ENCODE measurements around the gene ZRANB3. TPM values are rescaled to one million over a fixed set of nuclear protein-coding genes. Genes with fewer than 3 reads are reported as not detected.
"Not testable (repeated sequence)": the region's sequence is repeated elsewhere in the genome, so short reads cannot be mapped to it uniquely, and the experiment has no call there.

ZRANB3 gene
- total RNA-seq, 2 experiments from 2014 or later, result 11.8 to 12.7 TPM

- DNase-seq, result no peak
- Mint-ChIP-seq H3K27me3 (ENCODE audit: low read depth) (no peaks in the 10 kb centered on the region), H3K36me3 (ENCODE audit: low read depth) (no peaks in the 10 kb centered on the region), H3K4me3 (no peak overlapping the region), H3K4me1 (ENCODE audit: low read depth) (no peaks in the 10 kb centered on the region), H3K9me3 (ENCODE audit: insufficient read depth) (no peaks in the 10 kb centered on the region), H3K27ac (no peak overlapping the region)
- CTCF ChIA-PET, result interaction anchor here (0.9 kb wide), 1 partner anchor 235 kb away, joined by 4 read pairs; no protein-coding TSS in a partner anchor
- POLR2A ChIA-PET, result interaction anchor here (0.6 kb wide), 1 partner anchor 163 kb away, joined by 7 read pairs; no protein-coding TSS in a partner anchor
- ATAC-seq, result no peak
These were observed 55.9 kb downstream of the ZRANB3 start for GRCh38 chr2:135475128-135475527.

- Mint-ChIP-seq H3K9me3 (ENCODE audit: insufficient read depth) (no peaks in the 10 kb centered on the region), H3K4me1 (ENCODE audit: low read depth) (no peaks in the 10 kb centered on the region), H3K4me3 (no peak overlapping the region), H3K36me3 (ENCODE audit: low read depth) (no peaks in the 10 kb centered on the region), H3K27ac (no peak overlapping the region), H3K27me3 (ENCODE audit: low read depth) (no peaks in the 10 kb centered on the region)
- DNase-seq (peak; percentile 46), ATAC-seq (no peak)
- ChIA-PET POLR2A (no interaction called here), CTCF (interaction anchor here (0.6 to 2.4 kb wide), 12 partner anchors 9 to 469 kb away, joined by 3 to 30 read pairs (median 4); no protein-coding TSS in a partner anchor)
These were observed 57.5 kb downstream of the ZRANB3 start for GRCh38 chr2:135473567-135473966.

- CTCF ChIA-PET, result no interaction called here
- DNase-seq, result no peak
- no peaks in the 10 kb centered on the region for H3K36me3 Mint-ChIP-seq (ENCODE audit: low read depth)
These were observed 59.9 kb downstream of the ZRANB3 start for GRCh38 chr2:135471106-135471505.

GRCh38 chr2:135457279-135457678 lies 73.7 kb downstream of the ZRANB3 start:
- Mint-ChIP-seq H3K36me3 (ENCODE audit: low read depth) (peaks cover 4% of the 10 kb centered on the region), H3K27ac (no peak overlapping the region), H3K4me1 (ENCODE audit: low read depth) (no peaks in the 10 kb centered on the region), H3K9me3 (ENCODE audit: insufficient read depth) (peaks cover 10% of the 10 kb centered on the region), H3K27me3 (ENCODE audit: low read depth) (no peaks in the 10 kb centered on the region), H3K4me3 (no peak overlapping the region)
- DNase-seq (no peak), ATAC-seq (no peak)
- POLR2A ChIA-PET, result no interaction called here
- CTCF ChIA-PET, result no interaction called here

More at GRCh38 chr2:135471106-135471505, 59.9 kb downstream of the ZRANB3 start:
- Mint-ChIP-seq H3K27ac (no peak overlapping the region), H3K9me3 (ENCODE audit: insufficient read depth) (no peaks in the 10 kb centered on the region), H3K4me3 (no peak overlapping the region), H3K27me3 (ENCODE audit: low read depth) (no peaks in the 10 kb centered on the region), H3K4me1 (ENCODE audit: low read depth) (no peaks in the 10 kb centered on the region)
- no peak for ATAC-seq
- POLR2A ChIA-PET, result no interaction called here

- no peak overlapping the region for H3K4me3 Mint-ChIP-seq
- ChIA-PET POLR2A (no interaction called here), CTCF (no interaction called here)
- peaks cover 10% of the 10 kb centered on the region for H3K9me3 Mint-ChIP-seq (ENCODE audit: insufficient read depth)
- no peak for ATAC-seq
- H3K27me3 Mint-ChIP-seq (ENCODE audit: low read depth), result no peaks in the 10 kb centered on the region
- H3K4me1 Mint-ChIP-seq (ENCODE audit: low read depth), result no peaks in the 10 kb centered on the region
- DNase-seq, result no peak
- peaks cover 4% of the 10 kb centered on the region for H3K36me3 Mint-ChIP-seq (ENCODE audit: low read depth)
- H3K27ac Mint-ChIP-seq, result no peak overlapping the region
These were observed 74.2 kb downstream of the ZRANB3 start for GRCh38 chr2:135456835-135457234.

- Mint-ChIP-seq H3K9me3 (ENCODE audit: insufficient read depth) (peaks cover 14% of the 10 kb centered on the region), H3K36me3 (ENCODE audit: low read depth) (peaks cover 4% of the 10 kb centered on the region), H3K4me3 (no peak overlapping the region), H3K27me3 (ENCODE audit: low read depth) (no peaks in the 10 kb centered on the region), H3K27ac (no peak overlapping the region), H3K4me1 (ENCODE audit: low read depth) (no peaks in the 10 kb centered on the region)
- DNase-seq (no peak), ATAC-seq (no peak)
- ChIA-PET POLR2A (no interaction called here), CTCF (no interaction called here)
These were observed 74.6 kb downstream of the ZRANB3 start for GRCh38 chr2:135456431-135456830.

GRCh38 chr2:135454608-135455007 lies 76.4 kb downstream of the ZRANB3 start:
- Mint-ChIP-seq H3K4me3 (no peak overlapping the region), H3K4me1 (ENCODE audit: low read depth) (no peaks in the 10 kb centered on the region), H3K9me3 (ENCODE audit: insufficient read depth) (peaks cover 15% of the 10 kb centered on the region), H3K36me3 (ENCODE audit: low read depth) (peaks cover 5% of the 10 kb centered on the region), H3K27ac (no peak overlapping the region), H3K27me3 (ENCODE audit: low read depth) (no peaks in the 10 kb centered on the region)
- DNase-seq (no peak), ATAC-seq (no peak)
- ChIA-PET POLR2A (no interaction called here), CTCF (no interaction called here)

- H3K4me3 Mint-ChIP-seq; ATAC-seq; H3K27ac Mint-ChIP-seq; DNase-seq; CTCF ChIA-PET; H3K27me3 Mint-ChIP-seq (ENCODE audit: low read depth); POLR2A ChIA-PET; H3K4me1 Mint-ChIP-seq (ENCODE audit: low read depth); H3K36me3 Mint-ChIP-seq (ENCODE audit: low read depth): not testable (repeated sequence)
- peaks cover 15% of the 10 kb centered on the region for H3K9me3 Mint-ChIP-seq (ENCODE audit: insufficient read depth)
These were observed 78.0 kb downstream of the ZRANB3 start for GRCh38 chr2:135453027-135453426.

GRCh38 chr2:135451966-135452365 lies 79.1 kb downstream of the ZRANB3 start:
- CTCF ChIA-PET, result no interaction called here
- peaks cover 5% of the 10 kb centered on the region for H3K36me3 Mint-ChIP-seq (ENCODE audit: low read depth)

GRCh38 chr2:135443013-135443412 lies 88.0 kb downstream of the ZRANB3 start:
- POLR2A ChIA-PET; H3K4me1 Mint-ChIP-seq (ENCODE audit: low read depth); DNase-seq; H3K27me3 Mint-ChIP-seq (ENCODE audit: low read depth); H3K27ac Mint-ChIP-seq; ATAC-seq; H3K9me3 Mint-ChIP-seq (ENCODE audit: insufficient read depth); CTCF ChIA-PET; H3K36me3 Mint-ChIP-seq (ENCODE audit: low read depth); H3K4me3 Mint-ChIP-seq: not testable (repeated sequence)

More at GRCh38 chr2:135451966-135452365, 79.1 kb downstream of the ZRANB3 start:
- no peak for ATAC-seq
- Mint-ChIP-seq H3K27ac (no peak overlapping the region), H3K27me3 (ENCODE audit: low read depth) (no peaks in the 10 kb centered on the region), H3K9me3 (ENCODE audit: insufficient read depth) (peaks cover 14% of the 10 kb centered on the region), H3K4me3 (no peak overlapping the region), H3K4me1 (ENCODE audit: low read depth) (no peaks in the 10 kb centered on the region)
- POLR2A ChIA-PET, result no interaction called here
- DNase-seq, result no peak

GRCh38 chr2:135435155-135435554 lies 95.9 kb downstream of the ZRANB3 start:
- ATAC-seq, H3K27ac Mint-ChIP-seq: not testable (repeated sequence)

GRCh38 chr2:135424849-135425248 lies 106.2 kb downstream of the ZRANB3 start:
- POLR2A ChIA-PET, result interaction anchor here (0.5 kb wide), 1 partner anchor 145 kb away, joined by 4 read pairs; no protein-coding TSS in a partner anchor
- ATAC-seq (no peak), DNase-seq (no peak)
- H3K27me3 Mint-ChIP-seq (ENCODE audit: low read depth), result no peaks in the 10 kb centered on the region
- no peaks in the 10 kb centered on the region for H3K4me1 Mint-ChIP-seq (ENCODE audit: low read depth)
- H3K9me3 Mint-ChIP-seq (ENCODE audit: insufficient read depth), result peaks cover 8% of the 10 kb centered on the region
- H3K4me3 Mint-ChIP-seq, result no peak overlapping the region
- CTCF ChIA-PET, result no interaction called here
- no peak overlapping the region for H3K27ac Mint-ChIP-seq
- H3K36me3 Mint-ChIP-seq (ENCODE audit: low read depth), result no peaks in the 10 kb centered on the region

More at GRCh38 chr2:135435155-135435554, 95.9 kb downstream of the ZRANB3 start:
- H3K36me3 Mint-ChIP-seq (ENCODE audit: low read depth); H3K27me3 Mint-ChIP-seq (ENCODE audit: low read depth); H3K4me1 Mint-ChIP-seq (ENCODE audit: low read depth); H3K4me3 Mint-ChIP-seq; H3K9me3 Mint-ChIP-seq (ENCODE audit: insufficient read depth); CTCF ChIA-PET; DNase-seq; POLR2A ChIA-PET: not testable (repeated sequence)

GRCh38 chr2:135422898-135423297 lies 108.1 kb downstream of the ZRANB3 start:
- Mint-ChIP-seq H3K27me3 (ENCODE audit: low read depth) (no peaks in the 10 kb centered on the region), H3K27ac (no peak overlapping the region), H3K4me3 (no peak overlapping the region), H3K36me3 (ENCODE audit: low read depth) (no peaks in the 10 kb centered on the region), H3K4me1 (ENCODE audit: low read depth) (no peaks in the 10 kb centered on the region), H3K9me3 (ENCODE audit: insufficient read depth) (peaks cover 8% of the 10 kb centered on the region)
- no peak for ATAC-seq
- DNase-seq, result no peak
- POLR2A ChIA-PET, result no interaction called here
- CTCF ChIA-PET, result no interaction called here

Data from activated CD8-positive, alpha-beta T cell treated with anti-CD3 and anti-CD28 coated beads, Interleukin-2, amount 10 ng/mL, durations not matched to agents 7 days and 5 days (primary cell).